ENCODE measurements around the gene C19orf12.
"Not testable (repeated sequence)": the region's sequence is repeated elsewhere in the genome, so short reads cannot be mapped to it uniquely, and the experiment has no call there.

The C19orf12 gene

DNA sequence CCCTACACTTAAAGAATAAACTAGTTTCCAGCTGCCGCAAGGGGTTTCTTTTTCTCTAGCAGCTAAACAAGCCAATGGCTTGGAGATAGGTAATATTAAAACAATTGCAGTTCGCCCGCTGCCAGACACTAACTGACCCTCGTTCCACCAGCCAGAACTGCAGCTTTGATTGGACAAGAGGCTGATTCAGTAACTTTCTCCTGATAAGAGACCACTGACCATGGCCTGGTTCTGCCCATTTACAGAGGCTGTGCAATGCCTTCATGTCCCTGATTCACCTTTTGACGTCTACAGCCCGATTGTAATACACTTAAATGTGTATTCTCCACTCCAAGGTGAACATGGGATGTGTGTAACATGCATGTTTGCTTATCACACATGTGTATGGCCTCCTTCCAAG is 12.8 kb upstream of the C19orf12 start:
- no peak for DNase-seq

DNA sequence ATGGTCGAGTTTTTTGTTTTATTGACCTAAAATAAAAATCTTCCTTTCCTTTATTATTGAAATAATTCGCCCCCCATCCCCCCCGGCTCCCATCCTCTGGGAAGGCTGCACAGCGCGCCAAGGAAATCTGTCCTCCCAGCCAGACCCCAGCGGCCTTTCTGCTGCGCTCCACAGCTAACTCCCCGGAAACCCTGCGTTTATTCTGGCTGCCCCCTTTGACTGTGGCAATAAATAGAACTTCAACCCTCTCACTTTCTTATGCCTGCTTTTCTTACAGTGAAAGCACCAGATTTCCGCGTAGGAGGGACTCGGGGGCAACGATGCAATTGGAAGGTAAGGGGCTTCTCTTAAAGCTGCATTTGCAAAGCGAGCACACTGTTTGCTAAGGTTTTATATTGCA is 9.7 kb upstream of the C19orf12 start:
- no peak for DNase-seq

DNA sequence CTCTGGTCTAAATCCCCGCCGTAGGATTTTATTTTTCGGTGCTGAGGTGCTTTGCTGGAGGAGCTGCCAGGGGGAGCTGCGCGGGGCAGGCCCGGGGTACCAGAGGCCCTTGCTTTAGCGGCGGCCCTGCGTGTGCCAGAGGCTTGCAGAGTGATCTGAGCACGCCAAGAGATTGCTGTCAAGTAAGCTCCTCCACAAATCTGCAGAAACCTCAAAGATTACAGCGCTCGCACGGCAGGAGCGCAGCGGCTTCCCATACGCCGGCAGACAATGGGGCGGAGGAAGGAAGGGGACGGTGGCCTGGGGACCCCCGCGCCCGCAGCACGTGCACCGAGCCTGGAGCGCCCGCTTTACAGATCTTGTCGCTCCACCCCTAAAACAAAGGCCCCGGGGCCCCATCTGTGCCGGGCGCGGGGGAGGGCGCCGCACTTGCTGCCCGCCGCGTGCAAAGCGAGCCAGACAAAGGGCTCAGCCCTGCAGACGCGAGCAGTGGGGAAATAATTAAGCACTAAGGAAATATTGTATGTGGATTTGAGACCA is 9.1 kb upstream of the C19orf12 start:
- no peak for DNase-seq

DNA sequence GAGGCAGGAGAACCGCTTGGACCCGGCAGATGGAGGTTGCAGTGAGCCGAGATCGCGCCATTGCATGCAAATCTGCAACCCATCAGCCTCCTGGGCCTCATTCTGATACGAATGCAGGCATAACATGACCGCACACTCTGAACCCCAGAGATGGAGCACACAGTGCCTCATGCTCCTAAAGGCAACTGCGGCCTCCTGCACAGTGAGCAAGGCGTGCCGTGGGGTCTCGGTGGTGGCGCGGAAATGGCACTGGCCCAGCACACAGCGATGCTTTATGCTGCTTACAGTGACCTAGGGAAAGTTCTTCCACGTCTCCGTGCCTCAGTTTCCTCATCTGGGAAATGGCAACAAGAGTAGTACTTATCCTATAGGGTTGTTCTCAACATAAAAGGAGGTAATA is 2.0 kb upstream of the C19orf12 start:
- DNase-seq = no peak

DNA sequence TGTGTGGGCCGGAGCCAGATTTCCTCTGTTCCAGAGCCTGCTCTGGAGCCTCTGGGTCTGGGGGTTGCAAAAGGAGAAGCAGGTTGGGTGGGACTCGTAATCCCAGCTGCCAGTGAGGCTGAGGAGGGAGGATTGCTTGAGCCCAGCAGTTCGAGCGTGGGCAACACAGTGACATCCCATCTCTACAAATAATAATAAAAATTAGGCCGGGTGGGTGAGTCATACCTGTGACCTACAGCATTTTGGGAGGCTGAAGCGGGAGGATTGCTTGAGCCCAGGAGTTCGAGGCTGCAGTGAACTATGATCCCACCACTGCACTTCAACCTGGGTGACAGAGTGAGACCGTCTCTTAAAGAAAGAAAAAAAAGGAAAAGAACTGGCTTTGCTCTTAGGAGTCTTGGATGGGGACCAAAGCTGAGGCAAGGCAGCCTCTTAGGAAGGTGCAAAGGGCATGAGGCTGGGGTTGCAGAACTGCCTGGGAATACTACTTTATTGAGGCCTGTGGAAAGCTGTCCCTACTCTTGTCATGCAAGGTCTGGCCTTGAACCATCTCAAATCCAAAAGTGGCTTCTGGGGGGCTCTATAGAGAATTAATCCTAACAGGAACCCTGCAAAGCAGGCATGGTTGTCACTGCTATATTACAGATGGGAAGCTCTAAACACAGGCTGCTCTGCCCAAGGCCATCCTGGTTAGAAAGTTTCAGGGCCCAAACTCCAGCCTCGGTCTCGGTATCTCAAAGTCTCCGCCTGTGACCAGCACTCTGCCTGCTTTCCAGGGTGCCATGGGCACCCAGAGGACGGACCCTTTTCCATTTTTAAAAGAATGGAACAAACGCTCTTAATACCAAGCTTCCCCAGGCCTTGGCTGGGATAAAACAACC is 880 bp upstream of the C19orf12 start:
- DNase-seq = peak; percentile 3

DNA sequence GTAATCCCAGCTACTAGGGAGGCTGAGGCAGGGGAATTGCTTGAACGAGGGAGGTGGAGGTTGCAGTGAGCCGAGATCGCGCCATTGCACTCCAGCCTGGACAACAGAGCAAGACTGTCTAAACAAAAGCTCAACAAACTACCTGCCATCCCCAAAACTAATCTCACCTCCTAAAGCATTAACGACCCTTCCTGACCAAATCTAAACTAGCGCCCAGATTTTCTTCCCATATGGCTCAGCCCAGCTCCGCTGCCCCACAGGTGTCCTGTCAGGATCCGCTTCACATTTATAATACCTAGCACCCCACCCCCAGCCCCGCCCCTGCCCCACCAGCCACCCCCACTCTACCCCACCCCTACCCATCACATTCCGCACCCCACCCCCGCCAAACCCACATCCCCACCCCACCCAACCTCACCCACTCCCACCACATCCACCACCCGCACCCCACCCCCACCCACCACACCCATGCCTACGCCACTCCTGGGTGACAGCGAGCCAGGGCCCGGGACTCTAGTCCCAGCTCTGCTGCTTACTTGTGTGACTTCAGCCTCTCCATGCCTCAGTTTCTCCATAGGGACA is 599 bp downstream of the C19orf12 start:
- DNase-seq = no peak

DNA sequence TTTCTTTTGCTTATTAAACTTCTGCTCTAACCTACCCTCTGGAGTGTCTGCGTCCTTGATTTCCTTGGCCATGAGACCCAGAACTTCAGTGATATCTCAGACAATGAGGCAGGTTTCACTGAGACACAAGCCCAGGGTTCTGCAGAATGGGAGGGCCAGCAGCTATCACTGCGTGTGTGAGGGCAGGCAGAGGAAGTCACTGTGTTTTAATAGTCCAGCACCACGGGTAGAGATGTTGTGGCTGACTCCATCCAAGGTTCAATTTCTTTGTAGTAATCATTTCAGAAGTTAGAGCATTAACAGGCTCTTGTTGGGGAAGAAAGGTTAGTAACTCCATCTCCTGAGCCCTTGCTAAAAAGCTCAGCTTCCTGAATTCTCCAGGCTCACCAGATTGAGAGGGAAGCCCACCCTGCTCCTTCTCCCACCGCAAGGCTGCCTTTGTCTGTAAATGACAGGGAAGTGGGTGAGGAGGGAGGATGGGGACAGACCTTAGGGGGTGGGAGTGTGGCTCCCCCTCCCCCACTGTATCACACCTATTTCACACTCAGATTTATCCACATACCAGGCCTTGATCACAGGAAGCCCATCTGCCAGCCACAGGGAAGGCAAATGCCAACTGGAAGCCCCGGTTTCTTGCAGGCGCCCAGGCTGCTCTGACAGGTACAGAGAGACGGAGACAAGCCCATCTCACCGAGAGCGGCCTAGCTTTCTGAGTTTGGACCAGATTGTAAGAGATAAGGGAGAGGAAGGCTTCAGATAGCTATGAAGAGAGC is 2.1 kb downstream of the C19orf12 start:
- DNase-seq = no peak

DNA sequence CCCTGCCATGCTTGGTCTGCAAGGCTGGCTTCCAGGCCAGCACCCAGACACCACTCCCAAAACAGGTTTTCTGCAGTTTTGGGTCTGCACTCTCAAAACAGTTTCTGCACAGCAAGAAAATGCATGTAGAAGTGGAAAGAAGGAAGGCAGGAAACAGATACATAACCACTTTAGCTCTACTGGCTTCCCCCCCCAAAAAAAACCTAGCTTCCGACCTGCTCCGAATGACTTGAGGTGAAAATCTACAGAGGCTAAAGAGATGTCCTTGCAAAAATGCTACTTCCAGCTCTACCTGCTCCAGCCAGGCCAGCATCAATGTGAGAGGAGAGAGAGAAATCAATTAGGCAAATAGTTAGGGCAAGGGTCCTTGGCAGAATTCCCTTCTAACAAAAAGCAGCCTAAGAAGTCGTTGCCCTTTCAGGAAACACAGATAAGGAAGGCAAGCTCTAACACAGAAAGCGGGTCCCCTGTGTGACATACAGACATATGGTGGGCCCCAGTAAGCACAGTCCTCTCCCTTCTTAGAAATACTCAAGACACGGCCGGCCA is 3.4 kb downstream of the C19orf12 start:
- DNase-seq = no peak

DNA sequence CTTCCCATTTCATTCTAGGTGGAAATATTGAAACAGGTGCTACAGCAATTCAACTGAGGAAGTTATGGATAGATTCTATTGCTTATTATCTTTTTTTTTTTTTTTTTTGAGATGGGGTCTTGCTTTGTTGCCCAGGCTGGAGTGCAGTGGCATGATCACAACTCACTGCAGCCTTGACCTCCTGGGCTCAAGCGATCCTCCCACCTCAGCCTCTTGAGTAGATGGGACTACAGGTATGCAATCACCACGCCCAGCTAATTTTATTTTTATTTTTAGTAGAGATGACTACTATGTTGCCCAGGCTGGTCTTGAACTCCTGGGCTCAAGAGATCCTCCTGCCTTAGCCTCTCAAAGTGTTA is 5.6 kb downstream of the C19orf12 start:
- not testable (repeated sequence) for DNase-seq

DNA sequence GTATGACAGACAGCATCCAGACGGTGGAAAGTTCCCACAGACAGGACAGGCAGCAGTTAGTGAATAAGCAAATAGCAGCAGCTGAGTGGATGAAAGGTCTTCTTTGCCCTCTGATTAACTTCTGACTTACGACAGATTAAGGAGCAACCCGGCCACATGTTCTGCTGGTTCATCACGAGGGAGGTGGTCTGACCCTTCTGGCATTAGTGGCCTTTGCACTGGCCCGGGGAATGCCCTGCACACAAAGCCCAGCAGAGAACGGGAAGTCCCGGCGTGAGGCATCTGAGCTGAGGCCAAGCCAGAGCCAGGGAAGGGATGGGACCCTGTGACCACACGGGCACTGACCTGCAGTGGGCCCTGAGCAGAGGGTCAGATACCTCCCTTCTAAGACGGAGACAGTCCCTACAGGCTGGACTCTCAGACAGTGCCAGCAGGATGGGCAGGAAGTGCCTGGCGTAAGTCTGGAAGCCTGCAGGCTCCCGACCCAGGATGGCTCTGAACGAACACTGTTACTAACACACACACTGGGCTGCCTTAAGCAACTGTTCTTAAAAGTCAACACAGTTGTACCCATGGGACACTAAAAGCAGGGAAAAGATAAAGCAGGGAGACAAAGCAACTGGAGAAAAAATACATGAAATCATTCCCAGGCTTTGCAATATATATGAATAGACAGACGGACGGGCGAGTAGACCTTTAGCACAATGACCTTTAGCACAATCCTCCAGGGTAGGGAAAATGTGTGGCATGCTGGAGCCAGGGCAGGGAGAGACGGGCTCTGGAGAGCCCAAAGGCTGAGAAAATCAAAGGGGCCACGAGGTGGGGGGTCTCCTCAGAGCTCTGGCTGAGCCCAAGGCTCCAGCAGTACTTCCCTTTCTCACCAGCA is 6.3 kb downstream of the C19orf12 start:
- DNase-seq = no peak

DNA sequence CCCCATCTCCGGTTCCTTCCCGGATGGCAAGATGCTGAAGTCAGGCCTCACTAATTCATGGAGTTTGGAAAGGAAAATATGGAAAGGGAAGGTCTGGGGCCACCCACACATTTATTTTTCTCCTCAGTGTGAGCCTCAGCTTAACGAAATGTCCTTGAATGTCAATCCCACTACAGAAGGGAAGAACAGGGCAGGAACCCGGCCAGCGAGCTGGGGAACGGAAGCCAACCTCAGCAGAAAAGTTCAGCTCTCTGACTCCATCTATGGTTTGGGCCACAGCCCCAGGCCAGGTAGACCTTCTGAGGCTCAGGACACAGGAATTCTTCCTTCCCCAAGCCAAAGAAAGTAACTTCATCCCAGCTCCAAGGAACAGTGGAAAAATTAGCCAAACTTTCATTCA is 8.4 kb downstream of the C19orf12 start:
- DNase-seq = no peak

DNA sequence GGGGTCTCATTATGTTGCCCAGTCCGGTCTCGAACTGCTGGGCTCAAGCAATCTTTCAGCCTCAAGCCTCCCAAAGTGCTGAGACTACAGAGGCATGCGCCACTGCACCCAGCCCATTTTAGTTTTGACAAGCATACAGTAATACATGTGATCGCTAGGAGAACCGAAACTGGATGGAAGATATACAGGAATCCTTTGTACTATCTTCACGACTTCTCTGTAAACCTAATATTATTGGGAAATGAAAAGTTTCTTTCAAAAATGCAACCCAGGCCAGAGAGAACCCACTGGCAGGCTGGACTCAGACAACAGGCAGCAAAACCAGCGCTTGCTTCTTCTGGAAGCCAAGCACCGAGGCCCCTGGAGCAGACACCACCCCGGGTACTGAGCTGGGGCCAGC is 9.4 kb downstream of the C19orf12 start:
- no peak for DNase-seq

DNA sequence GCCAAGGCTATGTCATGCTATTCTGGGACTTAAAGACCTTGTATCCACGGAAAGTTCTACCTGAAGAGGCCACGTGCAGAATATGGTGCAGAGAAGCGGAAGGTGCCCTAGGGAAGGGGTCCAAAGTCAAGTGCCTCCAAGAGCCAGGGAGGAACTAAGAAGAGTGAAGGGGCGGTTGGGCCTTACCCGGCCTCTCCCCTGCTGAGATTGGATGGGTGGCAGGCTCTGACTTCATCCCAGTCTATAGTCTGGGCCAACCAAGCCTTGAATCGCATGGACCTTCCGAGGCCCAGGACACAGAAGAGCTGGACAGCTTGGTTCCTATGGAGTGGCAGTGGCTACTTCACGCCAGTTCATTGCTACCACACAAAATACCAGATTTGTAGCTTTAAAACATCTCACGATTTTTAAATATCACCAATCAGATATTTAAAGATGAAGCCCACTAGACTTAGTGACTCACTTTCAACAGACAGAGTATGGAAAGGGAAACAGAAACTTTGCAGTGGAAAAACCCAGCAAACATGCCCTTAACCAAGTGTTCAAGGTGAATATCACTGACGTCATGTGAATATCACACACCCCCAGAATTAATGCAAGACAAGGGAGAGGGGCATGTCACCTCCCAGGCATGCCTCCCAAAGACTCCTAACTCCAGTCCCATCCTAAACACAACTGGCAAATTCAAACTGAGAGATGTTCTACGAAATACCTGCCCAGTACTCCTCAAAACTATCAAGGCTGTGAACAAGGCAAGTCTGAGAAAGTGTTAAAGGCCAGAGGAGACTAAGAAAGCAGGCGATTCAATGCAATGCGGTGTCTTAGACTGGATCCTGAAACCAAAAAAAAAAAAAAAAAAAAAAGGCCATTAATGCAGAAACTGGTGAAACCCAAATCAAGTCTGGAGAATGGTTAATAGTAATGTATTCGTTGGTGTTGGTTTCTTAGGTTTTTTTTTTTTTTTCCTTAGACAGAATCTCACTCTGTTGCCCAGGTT is 10.2 kb downstream of the C19orf12 start:
- DNase-seq = no peak

DNA sequence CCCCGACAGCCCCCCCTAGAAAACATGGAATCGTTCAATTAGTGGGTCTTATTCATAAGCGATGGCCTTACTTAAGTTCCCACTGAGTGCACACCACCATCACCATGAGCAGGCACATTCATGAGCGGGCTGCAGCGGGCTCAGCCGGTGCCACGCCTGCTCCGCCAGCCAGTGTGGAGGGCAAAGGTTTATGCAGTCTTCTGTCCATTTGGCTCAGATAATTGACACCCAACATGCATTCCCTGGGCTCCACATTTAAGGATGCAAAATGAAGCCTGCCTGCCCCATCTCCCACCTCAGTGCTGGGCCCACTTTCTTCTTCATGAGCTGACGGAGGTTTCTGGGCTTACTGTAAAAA is 12.1 kb downstream of the C19orf12 start:
- DNase-seq = no peak

DNA sequence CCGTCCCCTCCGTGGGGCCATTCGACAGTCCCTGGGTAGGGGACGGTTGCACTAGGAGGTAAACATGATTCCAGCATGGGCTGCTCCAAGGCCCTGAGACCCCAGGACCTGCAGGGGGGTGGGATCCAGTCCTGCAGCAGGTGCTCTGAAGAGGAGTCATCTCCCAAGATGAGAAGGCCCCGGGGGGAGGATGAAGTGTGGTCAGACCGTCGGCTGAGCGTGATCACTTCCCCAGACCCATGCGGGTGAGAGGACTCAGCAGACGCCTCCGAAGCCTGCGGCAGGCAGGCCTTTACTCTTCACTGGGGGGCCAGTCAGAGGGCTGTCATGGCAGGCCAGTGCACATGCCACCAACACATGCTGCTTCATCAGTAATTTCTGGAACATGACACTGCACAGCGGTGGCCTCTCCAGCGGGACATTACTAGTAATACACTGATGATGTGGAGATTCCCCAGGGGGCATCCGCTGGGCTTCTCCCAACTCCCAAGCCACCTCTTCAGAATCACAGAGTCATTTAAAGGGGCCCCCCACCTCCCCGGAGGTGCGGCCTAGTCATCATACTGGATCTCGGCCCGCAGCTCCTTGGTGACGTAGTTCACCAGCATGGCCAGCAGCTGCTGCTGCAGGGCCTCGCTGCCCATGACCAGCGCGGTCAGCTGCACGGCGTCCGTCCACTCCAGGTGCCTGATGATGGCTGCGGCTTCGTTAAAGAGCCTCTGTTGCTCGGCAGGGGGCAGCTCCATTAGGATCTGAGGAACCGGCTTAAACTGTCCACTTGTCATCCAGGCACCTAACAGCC is 12.7 kb downstream of the C19orf12 start:
- no peak for DNase-seq

DNA sequence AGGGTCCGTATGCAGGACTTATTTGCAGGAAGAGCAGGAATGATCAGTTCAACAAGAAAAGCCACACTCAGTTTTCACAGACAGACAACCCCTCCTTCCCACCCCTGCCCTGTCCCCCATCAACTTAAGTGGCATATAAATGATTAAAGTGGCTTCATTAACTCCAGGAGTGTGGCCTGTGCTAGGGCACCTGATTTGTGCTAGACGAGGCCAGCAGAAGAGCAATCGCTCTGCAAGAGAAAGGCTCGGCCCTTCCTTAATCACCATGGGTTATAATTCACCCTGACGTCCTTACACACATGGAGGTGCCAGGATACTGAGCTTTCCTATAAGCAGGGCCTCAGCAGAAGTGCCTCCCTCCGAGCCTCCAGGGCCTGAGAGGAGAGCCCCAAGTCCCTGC is 14.6 kb downstream of the C19orf12 start:
- no peak for DNase-seq

DNA sequence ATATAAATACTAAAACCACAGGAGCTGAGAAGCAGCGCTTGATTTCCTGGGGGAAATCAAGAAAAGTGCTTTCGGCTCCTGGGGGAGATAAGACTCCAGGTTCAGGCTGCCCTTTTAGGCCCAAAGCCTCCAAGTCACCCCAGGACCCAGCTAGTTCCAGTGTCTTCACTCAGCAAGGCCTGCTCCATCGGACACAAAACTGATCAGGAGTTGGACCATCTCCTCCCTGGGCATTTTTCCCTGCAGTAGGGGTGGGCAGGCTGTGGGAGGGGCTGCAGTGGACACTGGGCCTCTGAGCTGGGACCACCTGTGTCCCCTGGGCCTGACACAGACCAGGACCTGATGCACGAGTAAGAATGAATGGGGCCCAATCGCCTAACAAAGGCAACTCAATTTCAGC is 15.2 kb downstream of the C19orf12 start:
- no peak for DNase-seq

DNA sequence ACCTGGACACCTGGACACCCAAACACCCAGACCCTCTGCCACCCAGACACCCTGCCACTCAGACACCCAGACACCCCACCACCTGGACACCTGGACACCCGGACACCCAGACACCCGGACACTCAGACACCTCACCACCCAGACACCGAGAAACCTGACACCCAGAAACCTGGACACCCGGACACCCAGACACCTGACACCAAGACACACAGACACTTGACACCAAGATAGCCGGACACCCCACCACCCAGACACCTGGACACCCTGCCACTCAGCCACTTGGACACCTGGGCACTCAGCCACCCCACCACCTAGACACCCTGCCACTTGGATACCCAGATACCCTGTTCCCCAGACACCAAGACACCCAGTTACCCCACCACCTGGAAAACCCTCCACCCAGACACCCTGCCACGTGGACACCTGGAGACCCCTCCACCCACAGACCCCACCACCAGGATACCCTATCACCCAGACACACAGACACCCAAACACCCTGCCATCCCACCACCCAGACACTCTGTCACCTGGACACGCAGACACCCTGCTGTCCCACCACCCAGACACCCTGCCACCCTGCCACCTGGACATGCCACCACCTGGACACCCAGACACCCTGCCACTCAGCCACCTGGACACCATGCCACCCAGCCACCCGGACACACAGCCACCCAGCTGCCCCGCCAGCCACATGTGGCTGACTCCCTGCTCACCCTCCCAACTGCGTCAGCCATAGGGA is 17.4 kb downstream of the C19orf12 start:
- DNase-seq = no peak

DNA sequence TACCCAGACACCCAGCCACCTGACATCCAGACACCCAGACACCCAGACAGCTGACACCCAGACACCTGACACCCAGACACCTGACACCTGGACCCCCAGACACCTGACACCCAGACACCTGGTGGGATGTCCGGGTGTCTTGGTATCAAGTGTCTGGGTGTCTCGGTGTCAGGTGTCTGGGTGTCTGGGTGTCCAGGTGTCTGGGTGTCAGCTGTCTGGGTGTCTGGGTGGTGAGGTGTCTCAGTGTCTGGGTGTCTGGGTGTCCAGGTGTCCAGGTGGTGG is 18.6 kb downstream of the C19orf12 start:
- DNase-seq = no peak

All from NCI-H1694 treated with DMSO at 0.1 percent for 48 hours (cell line).